ENCODE measurements around the gene SRMS. TPM values are rescaled to one million over a fixed set of nuclear protein-coding genes. Genes with fewer than 3 reads are reported as not detected.

Gene SRMS
- total RNA-seq, 4 donors from 2014 or later = not detected

DNA sequence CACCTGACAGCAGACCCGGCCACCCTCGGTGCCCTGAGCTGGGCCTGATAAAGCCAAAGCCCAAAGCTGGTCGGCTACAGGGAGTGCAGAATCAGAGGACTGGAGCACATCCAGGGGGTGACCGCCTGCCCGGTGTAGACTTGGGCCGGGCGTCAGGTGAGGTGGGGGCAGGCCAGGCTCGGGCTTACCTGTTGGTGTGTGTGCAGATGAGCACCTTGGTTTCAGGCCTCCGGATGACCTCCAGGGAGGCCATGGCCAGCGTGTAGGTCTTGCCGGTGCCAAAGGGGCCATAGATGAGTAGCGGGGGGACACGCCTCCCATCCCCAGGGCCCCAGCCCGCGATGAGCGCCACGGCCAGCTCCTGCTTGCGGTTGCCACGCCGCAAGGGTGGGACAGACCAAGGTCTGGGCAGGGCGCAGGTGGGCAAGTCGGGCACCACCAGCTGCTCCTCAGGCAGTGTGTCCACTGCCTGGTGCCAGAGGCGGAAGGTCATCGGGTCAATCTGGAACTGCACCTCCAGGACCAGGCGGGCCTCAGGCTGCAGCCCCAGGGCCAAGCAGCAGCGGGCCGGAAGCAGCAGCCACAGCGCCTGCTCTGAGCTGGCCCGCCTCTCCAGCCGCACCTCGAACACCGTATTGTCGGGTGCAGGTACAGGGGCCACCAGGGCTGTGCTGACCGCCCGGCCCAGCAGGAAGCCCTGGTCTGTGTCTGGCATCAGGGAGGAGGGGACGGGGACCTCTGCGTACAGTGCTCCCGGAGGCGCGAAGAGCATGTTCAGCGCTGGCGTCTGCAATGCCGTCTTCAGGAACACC is 20.8 kb upstream of the SRMS start:
- H3K4me3 ChIP-seq = no peak overlapping the region
- ATAC-seq = no peak
- DNase-seq = no peak
- intact Hi-C loops (cut with DNase I; ENCODE audit: low total_unique reads) = no loop called here
- H3K27me3 ChIP-seq = peaks cover 1 to 10% (median 7%) of the 10 kb centered on the region in 3 donors
- in situ Hi-C loops (cut with MboI; ENCODE audit: low sequenced_read_pairs in 4 of 4) = no loop called here
- no peak overlapping the region for H3K27ac ChIP-seq
- no peaks in the 10 kb centered on the region for H3K36me3 ChIP-seq
- peaks cover 0 to 2% of the 10 kb centered on the region in 2 donors for H3K4me1 ChIP-seq
- TF ChIP-seq POLR2A (IDR thresholded peaks at IDR 0.05) = no peak
- TF ChIP-seq, protein P1, sequence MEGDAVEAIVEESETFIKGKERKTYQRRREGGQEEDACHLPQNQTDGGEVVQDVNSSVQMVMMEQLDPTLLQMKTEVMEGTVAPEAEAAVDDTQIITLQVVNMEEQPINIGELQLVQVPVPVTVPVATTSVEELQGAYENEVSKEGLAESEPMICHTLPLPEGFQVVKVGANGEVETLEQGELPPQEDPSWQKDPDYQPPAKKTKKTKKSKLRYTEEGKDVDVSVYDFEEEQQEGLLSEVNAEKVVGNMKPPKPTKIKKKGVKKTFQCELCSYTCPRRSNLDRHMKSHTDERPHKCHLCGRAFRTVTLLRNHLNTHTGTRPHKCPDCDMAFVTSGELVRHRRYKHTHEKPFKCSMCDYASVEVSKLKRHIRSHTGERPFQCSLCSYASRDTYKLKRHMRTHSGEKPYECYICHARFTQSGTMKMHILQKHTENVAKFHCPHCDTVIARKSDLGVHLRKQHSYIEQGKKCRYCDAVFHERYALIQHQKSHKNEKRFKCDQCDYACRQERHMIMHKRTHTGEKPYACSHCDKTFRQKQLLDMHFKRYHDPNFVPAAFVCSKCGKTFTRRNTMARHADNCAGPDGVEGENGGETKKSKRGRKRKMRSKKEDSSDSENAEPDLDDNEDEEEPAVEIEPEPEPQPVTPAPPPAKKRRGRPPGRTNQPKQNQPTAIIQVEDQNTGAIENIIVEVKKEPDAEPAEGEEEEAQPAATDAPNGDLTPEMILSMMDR (IDR thresholded peaks at IDR 0.05 in 4 of 5, conservative IDR thresholded peaks at IDR 0.05 in 1 of 5) = no peak
- H3K9me3 ChIP-seq = no peaks in the 10 kb centered on the region

DNA sequence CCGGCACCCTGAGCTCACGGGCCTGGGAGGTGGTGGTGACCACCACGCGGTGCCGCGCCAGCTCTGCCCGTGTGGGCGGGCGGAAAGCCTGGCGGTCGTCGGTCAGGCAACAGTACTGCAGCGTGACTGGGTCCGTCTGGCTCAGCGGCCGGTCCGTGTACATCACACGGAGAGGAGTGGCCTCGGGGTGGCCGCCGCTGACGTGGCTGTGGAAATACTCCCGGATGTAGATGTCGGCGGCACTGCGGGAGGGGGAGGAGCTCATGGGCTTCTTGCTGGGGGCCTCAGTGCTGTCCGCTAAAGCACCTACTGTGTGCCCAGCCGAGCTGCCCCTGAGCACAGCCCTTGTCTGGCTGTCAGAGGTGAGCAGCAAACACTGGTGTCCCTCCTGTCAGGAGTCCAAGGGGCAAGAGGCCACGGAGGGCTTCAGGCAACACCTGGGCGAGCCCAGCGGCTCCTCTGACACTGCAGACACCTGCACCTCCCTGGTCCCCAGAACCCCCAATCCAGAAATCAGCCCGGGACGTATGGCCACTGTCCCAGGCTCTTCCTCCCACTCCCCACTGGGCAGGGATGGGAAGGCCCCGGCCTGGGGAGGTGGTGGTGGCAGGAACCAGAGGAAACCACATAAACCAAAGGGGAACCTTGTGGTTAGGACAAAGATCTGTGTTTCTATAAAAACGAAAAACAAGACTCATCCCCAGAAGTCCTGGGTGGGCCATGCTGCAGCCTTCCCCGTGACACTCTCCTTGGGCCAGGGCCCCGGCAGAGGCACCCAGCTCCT is 20.0 kb upstream of the SRMS start:
- no peak for ATAC-seq
- no peaks in the 10 kb centered on the region for H3K9me3 ChIP-seq
- no peaks in the 10 kb centered on the region for H3K4me1 ChIP-seq
- intact Hi-C loops (cut with DNase I; ENCODE audit: low total_unique reads) (no loop called here), in situ Hi-C loops (cut with MboI; ENCODE audit: low sequenced_read_pairs in 4 of 4) (no loop called here)
- peaks cover 0 to 2% (median 0%) of the 10 kb centered on the region in 3 donors for H3K27me3 ChIP-seq
- TF ChIP-seq, protein P1 (IDR thresholded peaks at IDR 0.05 in 4 of 5, conservative IDR thresholded peaks at IDR 0.05 in 1 of 5) = no peak
- TF ChIP-seq POLR2A (IDR thresholded peaks at IDR 0.05) = no peak
- no peak overlapping the region for H3K27ac ChIP-seq
- H3K36me3 ChIP-seq = no peaks in the 10 kb centered on the region
- DNase-seq = no peak
- H3K4me3 ChIP-seq = no peak overlapping the region

DNA sequence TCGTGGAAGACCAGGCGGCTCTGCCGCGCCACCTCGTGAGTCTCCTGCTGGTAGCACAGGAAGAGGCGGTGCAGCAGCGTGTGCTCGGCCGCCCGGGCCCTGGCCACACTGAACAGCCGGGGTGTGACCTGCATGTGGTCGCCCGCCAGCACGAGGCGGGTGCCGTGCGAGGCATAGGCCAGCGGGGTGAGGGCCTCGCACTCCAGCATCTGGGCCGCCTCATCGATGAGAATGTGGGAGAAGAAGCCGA is 19.5 kb upstream of the SRMS start:
- no peak for DNase-seq
- in situ Hi-C loops (cut with MboI; ENCODE audit: low sequenced_read_pairs in 4 of 4) = no loop called here
- no peaks in the 10 kb centered on the region for H3K27me3 ChIP-seq
- H3K4me3 ChIP-seq = no peak overlapping the region
- no peak overlapping the region for H3K27ac ChIP-seq
- H3K9me3 ChIP-seq = no peaks in the 10 kb centered on the region
- no peaks in the 10 kb centered on the region for H3K4me1 ChIP-seq
- TF ChIP-seq POLR2A (IDR thresholded peaks at IDR 0.05) = no peak
- TF ChIP-seq, protein P1 (IDR thresholded peaks at IDR 0.05 in 4 of 5, conservative IDR thresholded peaks at IDR 0.05 in 1 of 5) = no peak
- no peaks in the 10 kb centered on the region for H3K36me3 ChIP-seq
- no peak for ATAC-seq
- intact Hi-C loops (cut with DNase I; ENCODE audit: low total_unique reads) = no loop called here

DNA sequence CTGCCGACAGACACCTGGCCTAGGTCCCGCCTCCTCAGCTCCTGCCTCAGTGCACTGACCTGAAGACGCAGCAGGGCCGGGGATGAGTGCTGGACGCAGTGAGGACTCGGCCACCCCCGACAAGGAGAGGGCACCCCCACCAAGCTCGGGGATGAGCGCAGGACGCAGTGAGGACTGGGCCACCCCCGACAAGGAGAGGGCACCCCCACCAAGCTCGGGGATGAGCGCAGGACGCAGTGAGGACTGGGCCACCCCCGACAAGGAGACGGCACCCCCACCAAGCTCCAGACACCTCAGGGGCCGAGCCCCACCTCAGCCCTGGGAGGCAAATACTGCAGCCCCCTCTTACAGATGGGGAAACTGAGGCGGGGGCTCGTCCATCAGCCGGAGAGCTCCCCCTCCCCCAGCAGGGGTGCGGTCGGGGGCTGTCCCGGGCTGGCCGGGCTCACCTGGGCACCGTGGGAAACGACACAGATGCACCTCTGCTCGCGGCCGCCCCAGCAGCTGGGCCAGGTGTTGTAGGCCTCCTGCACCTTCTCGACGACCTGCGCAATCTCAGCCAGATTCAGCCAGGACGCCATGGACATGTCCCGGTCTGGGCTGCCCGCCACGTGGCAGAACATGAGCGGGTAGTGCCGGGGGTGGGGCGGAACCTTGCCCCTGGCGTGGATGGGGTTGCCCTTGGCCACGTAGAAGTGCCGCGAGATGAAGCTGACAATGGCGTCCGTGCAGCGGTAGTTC is 19.0 kb upstream of the SRMS start:
- no peak for TF ChIP-seq POLR2A (IDR thresholded peaks at IDR 0.05)
- TF ChIP-seq, protein P1 (IDR thresholded peaks at IDR 0.05 in 4 of 5, conservative IDR thresholded peaks at IDR 0.05 in 1 of 5) = no peak
- Histone ChIP-seq H3K36me3 (no peaks in the 10 kb centered on the region), H3K9me3 (no peaks in the 10 kb centered on the region), H3K4me3 (no peak overlapping the region), H3K27me3 (no peaks in the 10 kb centered on the region), H3K27ac (no peak overlapping the region), H3K4me1 (no peaks in the 10 kb centered on the region)
- in situ Hi-C loops (cut with MboI; ENCODE audit: low sequenced_read_pairs in 4 of 4) (no loop called here), intact Hi-C loops (cut with DNase I; ENCODE audit: low total_unique reads) (no loop called here)
- ATAC-seq (no peak), DNase-seq (no peak)

Data from gastrocnemius medialis (tissue), 4 donors.